Esophagus squamous epithelium (tissue), 4 donors: ENCODE data around the gene NAV3.

Source experiments
- CTCF ChIP-seq, 6 experiments: fragments of 450-650 bp in 4 of 6; fragments of 200-600 bp in 2 of 6; sonication (generic) in 2 of 6; IDR thresholded peaks; one replicate each; pipeline ENCODE4 v1.5.1; 2016 to 2019; ENCODE audit warnings: antibody characterized with exemption in 6 of 6, mild to moderate bottlenecking in 4 of 6, moderate library complexity in 4 of 6
- POLR2A ChIP-seq, 4 donors: fragments of 450-650 bp; IDR thresholded peaks; one replicate each; pipeline ENCODE4 v1.6.1; 2017; ENCODE audit warnings: antibody characterized with exemption in 4 of 4, mild to moderate bottlenecking in 4 of 4, moderate library complexity in 3 of 4

GRCh38 chr12:78210506-78210860, 379.8 kb downstream of the NAV3 start:
- TF ChIP-seq CTCF (IDR thresholded peaks at IDR 0.05) (no peak), POLR2A (IDR thresholded peaks at IDR 0.05) (no peak)
